ENCODE data around the gene ATG9A.
A peak's percentile ranks its signal among the peaks of the same experiment; 100 is the strongest.

Gene ATG9A

GRCh38 chr2:219252900-219253752 is 23.7 kb upstream of the ATG9A start, which contains the start of gene TUBA4B:
TSS of gene TUBA4B (plus strand) at chr2:219253243. CDS start at chr2:219253408, 165 bp downstream.
- DNase-seq: peak; percentile 36 to 57

DNA sequence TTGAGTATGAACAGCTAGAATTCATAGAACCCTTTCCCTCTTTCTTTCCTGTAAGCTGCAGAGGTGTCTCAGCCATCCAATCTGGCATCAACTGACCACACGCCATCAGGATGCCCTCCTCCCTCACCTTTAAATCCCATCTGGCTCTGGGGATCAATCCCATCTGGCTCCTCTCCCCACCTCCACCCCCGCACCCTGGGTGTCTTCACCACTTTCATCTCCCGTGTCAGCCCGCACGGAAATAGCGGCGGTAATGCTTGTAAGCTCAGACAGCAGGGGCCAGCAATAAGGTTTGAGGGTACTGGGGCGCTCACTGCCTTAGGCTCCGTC is 23.1 kb upstream of the ATG9A start:
- no peak for DNase-seq

DNA sequence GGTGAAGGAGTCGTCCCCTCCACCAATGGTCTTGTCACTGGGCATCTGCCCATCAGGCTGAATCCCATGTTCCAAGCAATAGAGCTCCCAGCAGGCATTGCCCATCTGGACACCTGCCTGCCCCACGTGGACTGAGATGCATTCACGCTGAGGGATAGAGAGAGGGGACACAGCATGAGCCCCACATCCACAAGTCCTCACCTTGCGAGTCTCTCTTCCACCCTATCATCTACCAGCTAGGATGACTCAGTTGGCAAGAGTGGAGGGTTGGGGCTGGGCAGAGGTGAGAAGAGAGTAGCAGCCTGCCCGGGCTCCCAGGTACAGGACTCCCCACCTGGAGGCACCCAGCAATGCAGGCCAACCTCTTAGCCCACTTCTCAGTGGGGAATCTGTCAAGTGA is 22.6 kb upstream of the ATG9A start:
- DNase-seq: peak in 1 of 2 donors; percentile 24

DNA sequence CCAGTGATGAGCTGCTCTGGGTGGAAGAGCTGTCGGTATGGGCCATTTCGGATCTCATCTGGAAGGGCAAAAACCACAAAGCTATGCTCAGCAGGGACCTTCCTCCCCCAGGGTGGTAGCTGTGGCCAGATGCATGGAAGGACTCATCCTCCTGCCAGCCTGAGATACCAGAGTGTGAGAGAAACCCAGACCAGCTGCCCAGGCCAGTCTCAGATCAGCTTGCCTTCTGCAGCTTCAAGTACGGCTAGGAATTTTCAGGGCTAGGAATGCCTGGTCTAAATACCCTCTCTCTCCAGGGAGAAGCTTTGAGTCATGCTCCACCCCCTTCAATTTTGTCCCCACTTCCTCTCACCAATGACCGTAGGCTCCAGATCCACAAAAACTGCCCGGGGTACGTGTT is 22.2 kb upstream of the ATG9A start:
- no peak for DNase-seq

DNA sequence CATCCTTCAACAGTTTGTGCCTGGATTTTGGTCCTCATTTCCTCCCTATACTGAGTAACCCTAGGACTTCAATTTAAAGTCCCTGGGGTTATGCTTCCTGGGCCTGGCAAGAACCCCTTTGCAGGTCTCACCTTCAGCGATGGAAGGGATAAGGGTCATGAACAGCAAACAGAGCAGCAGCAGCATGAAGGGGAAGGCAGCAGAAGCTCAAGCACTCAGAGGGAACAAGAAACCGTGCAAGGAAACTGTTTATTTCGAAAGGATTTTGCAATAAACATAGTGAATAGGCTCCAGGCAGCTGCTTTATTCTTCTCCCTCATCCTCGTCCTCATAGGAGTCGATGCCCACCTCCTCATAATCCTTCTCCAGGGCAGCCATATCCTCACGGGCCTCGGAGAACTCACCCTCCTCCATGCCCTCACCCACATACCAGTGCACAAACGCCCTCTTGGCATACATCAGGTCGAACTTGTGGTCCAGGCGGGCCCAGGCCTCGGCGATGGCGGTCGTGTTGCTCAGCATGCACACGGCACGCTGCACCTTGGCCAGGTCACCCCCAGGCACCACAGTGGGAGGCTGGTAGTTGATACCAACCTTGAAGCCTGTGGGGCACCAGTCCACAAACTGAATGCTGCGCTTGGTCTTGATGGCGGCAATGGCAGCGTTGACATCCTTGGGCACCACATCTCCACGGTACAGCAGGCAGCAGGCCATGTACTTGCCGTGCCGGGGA is 20.8 kb upstream of the ATG9A start:
- DNase-seq: no peak

- peak; percentile 49 to 65 for DNase-seq
These were observed 20.0 kb upstream of the ATG9A start for GRCh38 chr2:219249203-219249980.

GRCh38 chr2:219248845-219249202 is 19.4 kb upstream of the ATG9A start:
- no peak for DNase-seq

- peak; percentile 49 to 80 for DNase-seq
These were observed 18.5 kb upstream of the ATG9A start for GRCh38 chr2:219247678-219248642.

DNA sequence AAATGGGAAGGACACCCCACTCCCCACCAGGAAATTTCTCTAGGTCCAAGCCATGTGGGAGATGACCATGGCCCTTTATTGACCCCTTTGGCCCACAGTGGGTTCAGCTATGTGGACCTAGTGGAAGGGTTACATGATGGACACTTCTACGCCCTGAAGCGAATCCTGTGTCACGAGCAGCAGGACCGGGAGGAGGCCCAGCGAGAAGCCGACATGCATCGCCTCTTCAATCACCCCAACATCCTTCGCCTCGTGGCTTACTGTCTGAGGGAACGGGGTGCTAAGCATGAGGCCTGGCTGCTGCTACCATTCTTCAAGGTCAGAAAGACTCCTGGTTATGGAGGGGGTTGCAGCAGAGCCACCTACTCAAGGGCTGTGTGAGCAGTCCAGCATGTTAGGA is 17.1 kb upstream of the ATG9A start:
- DNase-seq: no peak

GRCh38 chr2:219245899-219246230 is 16.4 kb upstream of the ATG9A start:
- DNase-seq: no peak

GRCh38 chr2:219245148-219245898 is 15.9 kb upstream of the ATG9A start, which contains the start of the genes GLB1L and STK16:
TSS of gene GLB1L (minus strand) at chr2:219245444. CDS start at chr2:219243573, 1,871 bp downstream.
TSS of gene STK16 (plus strand) at chr2:219245479. CDS start at chr2:219246000, 521 bp downstream.
- DNase-seq: peak; percentile 86 to 88

- DNase-seq: no peak
These were observed 15.3 kb upstream of the ATG9A start for GRCh38 chr2:219244789-219245147.

DNA sequence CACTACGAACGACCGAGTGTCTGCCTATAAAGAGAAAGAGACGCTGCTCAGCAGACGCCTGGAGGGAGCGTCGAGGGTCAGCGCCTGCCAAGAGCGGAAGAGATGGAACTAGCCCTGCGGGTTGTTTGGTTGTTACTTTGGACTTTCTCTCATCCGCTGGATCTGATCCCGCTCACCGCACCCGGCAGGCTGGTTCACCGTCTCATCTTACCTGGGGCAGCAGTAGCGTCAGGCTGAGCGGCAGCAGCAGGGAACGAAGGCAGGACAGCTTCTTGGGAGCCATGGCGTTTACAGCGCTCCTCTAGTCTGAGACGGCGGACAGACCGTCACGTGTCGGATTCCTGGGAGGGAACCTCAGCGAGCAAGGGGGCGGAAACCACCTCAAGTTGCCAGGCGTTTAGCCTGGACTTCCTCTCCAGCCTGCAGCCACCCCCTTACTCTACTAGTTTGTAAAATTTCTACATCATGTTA is 13.9 kb upstream of the ATG9A start:
- DNase-seq: no peak

- no peak for DNase-seq
These were observed 4.9 kb upstream of the ATG9A start for GRCh38 chr2:219234331-219234730.

- DNase-seq: peak in 1 of 2 donors; percentile 40
These were observed 664 bp upstream of the ATG9A start for GRCh38 chr2:219230059-219230540.

DNA sequence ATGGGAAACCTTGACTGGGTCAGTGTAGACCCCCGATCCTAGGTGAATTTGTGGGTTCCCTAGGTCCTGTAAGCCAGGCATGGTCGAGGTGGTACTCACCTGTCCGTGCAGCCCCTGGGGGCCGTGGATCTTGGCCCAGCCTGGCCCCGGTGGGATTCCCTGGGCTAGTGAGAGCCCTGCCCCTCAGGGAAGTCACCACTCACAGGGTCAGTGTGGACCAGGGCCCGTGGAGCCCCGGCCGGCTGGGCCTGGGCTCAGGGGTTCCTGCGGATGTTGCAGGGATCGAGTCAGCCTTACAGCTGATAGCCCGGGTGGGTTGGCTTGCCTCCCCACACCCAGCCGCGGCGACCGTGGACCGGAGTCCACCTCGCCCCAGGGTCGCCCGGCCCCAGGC is 528 bp downstream of the ATG9A start:
- DNase-seq: no peak

DNA sequence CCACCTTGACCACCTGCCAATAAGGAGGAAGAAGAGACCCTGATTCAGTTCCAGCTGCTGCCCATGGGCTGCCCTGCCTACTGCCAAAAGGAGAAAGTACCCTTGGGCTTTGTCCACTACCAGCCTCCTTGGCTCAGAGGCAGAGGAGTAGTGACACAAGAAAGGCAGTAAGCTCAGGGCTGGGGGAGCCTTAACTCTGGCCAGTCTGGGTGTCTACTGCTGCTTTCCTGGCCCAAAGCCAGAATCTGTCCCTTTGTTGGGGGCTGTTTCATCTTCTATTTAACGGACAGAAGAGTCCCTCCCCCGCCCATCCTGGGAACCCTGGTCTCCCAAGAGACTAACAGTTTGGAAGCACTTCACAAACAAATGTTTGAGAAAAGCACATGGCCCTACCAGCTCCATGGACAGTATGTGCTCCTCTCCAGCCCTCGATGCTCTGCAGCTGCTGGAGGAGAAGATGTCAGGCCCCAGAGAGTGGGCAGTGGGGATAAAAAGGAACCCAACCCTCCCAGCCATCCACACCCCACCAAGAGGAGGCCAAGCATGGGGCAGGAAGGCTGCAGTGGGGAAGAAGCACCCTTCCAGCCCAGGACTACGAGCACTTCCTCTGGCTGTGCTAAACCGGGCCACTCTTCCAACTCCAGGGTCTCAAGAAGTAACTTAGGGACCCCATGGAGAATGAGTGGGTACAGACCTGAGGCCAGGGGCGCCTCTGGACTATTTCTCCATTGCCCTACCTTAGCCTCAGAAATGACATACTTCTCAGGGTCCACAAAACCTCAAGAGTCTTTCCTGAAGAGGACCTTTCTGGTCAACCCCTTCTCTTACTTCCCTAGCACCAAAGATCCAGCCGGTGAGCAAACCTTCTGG is 1.2 kb downstream of the ATG9A start:
- DNase-seq: no peak

- DNase-seq: no peak
These were observed 4.1 kb downstream of the ATG9A start for GRCh38 chr2:219225350-219225749.

GRCh38 chr2:219223831-219224610 is 5.4 kb downstream of the ATG9A start:
- DNase-seq: no peak

Data from CD4-positive, alpha-beta T cell treated with Interferon alpha-2 for 1 hour (primary cell).